GM23248 (cell line): ENCODE measurements around the gene FOXK1.

Experiments
- EZH2 ChIP-seq: fragments of 200-600 bp; sonication (generic); IDR thresholded peaks from 2 replicates; pipeline ENCODE4 v1.6.1; 2018; ENCODE audit warnings: antibody characterized with exemption, mild to moderate bottlenecking; ENCODE audit not compliant: insufficient read depth, poor library complexity, severe bottlenecking
- EZH2phosphoT487 ChIP-seq: fragments of 200-600 bp; sonication (generic); IDR thresholded peaks from 2 replicates; pipeline ENCODE4 v1.6.1; 2018; ENCODE audit warnings: antibody characterized with exemption, moderate library complexity, mild to moderate bottlenecking, low read depth; ENCODE audit not compliant: insufficient read depth

GRCh38 chr7:4787541-4787940, 105.4 kb downstream of the FOXK1 start:
- no peak for TF ChIP-seq EZH2
- TF ChIP-seq EZH2phosphoT487: no peak
